Gastrocnemius medialis (tissue), 4 donors: Measurements from ENCODE around the gene PROZ.

ENCODE experiments used
- CTCF ChIP-seq, 5 experiments: fragments of 450-650 bp in 3 of 5; fragments of 200-600 bp in 2 of 5; sonication (generic) in 2 of 5; IDR thresholded peaks in 4 of 5; conservative IDR thresholded peaks in 1 of 5; 1 replicate in 4 of 5; 2 replicates in 1 of 5; pipeline ENCODE4 v1.5.1; 2016 to 2019; ENCODE audit warnings: antibody characterized with exemption in 5 of 5, mild to moderate bottlenecking in 3 of 5, moderate library complexity in 3 of 5
- POLR2A ChIP-seq, 2 donors: fragments of 450-650 bp; IDR thresholded peaks; one replicate each; pipeline ENCODE4 v1.6.1; 2017; ENCODE audit warnings: antibody characterized with exemption in 2 of 2, mild to moderate bottlenecking in 2 of 2, moderate library complexity in 2 of 2

GRCh38 chr13:113129921-113130750 lies 28.3 kb upstream of the PROZ start:
- TF ChIP-seq CTCF (IDR thresholded peaks at IDR 0.05 in 4 of 5, conservative IDR thresholded peaks at IDR 0.05 in 1 of 5) = no peak
- TF ChIP-seq POLR2A (IDR thresholded peaks at IDR 0.05) = no peak
